HUES6 (cell line): ENCODE results near the gene BAHCC1.

Source experiments
- H3K27ac ChIP-seq: 2 replicates; pipeline ENCODE4 v1.7.0; 2013; ENCODE audit warnings: low read depth, mild to moderate bottlenecking, low read length, inconsistent platforms
- H3K27me3 ChIP-seq: 2 replicates; pipeline ENCODE4 v1.6.1; 2013; ENCODE audit warnings: low read length; ENCODE audit not compliant: control insufficient read depth, insufficient read depth
- H3K36me3 ChIP-seq: 2 replicates; pipeline ENCODE4 v1.6.1; 2013; ENCODE audit warnings: low read length; ENCODE audit not compliant: control insufficient read depth, insufficient read depth
- H3K4me1 ChIP-seq: 2 replicates; pipeline ENCODE4 v1.6.1; 2013; ENCODE audit warnings: low read length; ENCODE audit not compliant: control insufficient read depth, insufficient read depth
- H3K4me3 ChIP-seq: 2 replicates; pipeline ENCODE4 v1.5.1; 2013; ENCODE audit warnings: low read depth, low read length
- H3K9ac ChIP-seq: one replicate; pipeline ENCODE4 v1.6.1; 2013; ENCODE audit warnings: mild to moderate bottlenecking, low read length
- H3K9me3 ChIP-seq: 2 replicates; pipeline ENCODE4 v1.6.1; 2013; ENCODE audit warnings: low read depth, low read length; ENCODE audit not compliant: control insufficient read depth, insufficient read depth

Gene BAHCC1

GRCh38 chr17:81482673-81483072, 87.4 kb downstream of the BAHCC1 start:
- peaks cover 56% of the 10 kb centered on the region for H3K27me3 ChIP-seq
- H3K4me3 ChIP-seq = peak overlapping the region; percentile 78; the same call in 1 of the 2 replicates
- no peak overlapping the region for H3K27ac ChIP-seq
- no peak overlapping the region for H3K9ac ChIP-seq
- H3K36me3 ChIP-seq = no peaks in the 10 kb centered on the region
- peaks cover 17% of the 10 kb centered on the region for H3K4me1 ChIP-seq
- H3K9me3 ChIP-seq = no peaks in the 10 kb centered on the region

GRCh38 chr17:81483085-81483861, 88.0 kb downstream of the BAHCC1 start:
- Histone ChIP-seq H3K9ac (peak overlapping the region; percentile 2), H3K27me3 (peaks cover 56% of the 10 kb centered on the region), H3K4me3 (peak overlapping the region; percentile 78), H3K36me3 (no peaks in the 10 kb centered on the region), H3K4me1 (peaks cover 17% of the 10 kb centered on the region), H3K9me3 (no peaks in the 10 kb centered on the region), H3K27ac (no peak overlapping the region)

GRCh38 chr17:81483862-81484194, 88.6 kb downstream of the BAHCC1 start:
- H3K9me3 ChIP-seq = no peaks in the 10 kb centered on the region
- H3K27ac ChIP-seq = peak overlapping the region; percentile 4; the same call in 1 of the 2 replicates
- no peaks in the 10 kb centered on the region for H3K36me3 ChIP-seq
- H3K9ac ChIP-seq = peak overlapping the region; percentile 46
- peaks cover 22% of the 10 kb centered on the region for H3K4me1 ChIP-seq
- H3K27me3 ChIP-seq = peaks cover 56% of the 10 kb centered on the region
- peak overlapping the region; percentile 78 for H3K4me3 ChIP-seq

GRCh38 chr17:81484195-81484979, 89.1 kb downstream of the BAHCC1 start:
- Histone ChIP-seq H3K27ac (peak overlapping the region; percentile 4; the same call in 1 of the 2 replicates), H3K4me3 (peak overlapping the region; percentile 78), H3K4me1 (peaks cover 26% of the 10 kb centered on the region), H3K27me3 (peaks cover 55% of the 10 kb centered on the region), H3K36me3 (no peaks in the 10 kb centered on the region), H3K9me3 (no peaks in the 10 kb centered on the region), H3K9ac (peak overlapping the region; percentile 46)

GRCh38 chr17:81486199-81486810, 91.0 kb downstream of the BAHCC1 start:
- Histone ChIP-seq H3K9me3 (no peaks in the 10 kb centered on the region), H3K4me1 (peaks cover 43% of the 10 kb centered on the region), H3K27me3 (peaks cover 38% of the 10 kb centered on the region), H3K36me3 (no peaks in the 10 kb centered on the region), H3K4me3 (no peak overlapping the region), H3K9ac (no peak overlapping the region), H3K27ac (no peak overlapping the region)

- Histone ChIP-seq H3K4me1 (peaks cover 47% of the 10 kb centered on the region), H3K4me3 (no peak overlapping the region)
Measured at GRCh38 chr17:81487089-81487486, 91.8 kb downstream of the BAHCC1 start.

GRCh38 chr17:81487487-81488275, 92.4 kb downstream of the BAHCC1 start:
- Histone ChIP-seq H3K4me1 (peaks cover 49% of the 10 kb centered on the region), H3K27ac (peak overlapping the region; percentile 77; the same call in 1 of the 2 replicates), H3K4me3 (peak overlapping the region; percentile 63), H3K27me3 (peaks cover 33% of the 10 kb centered on the region), H3K9me3 (no peaks in the 10 kb centered on the region), H3K9ac (peak overlapping the region; percentile 85), H3K36me3 (no peaks in the 10 kb centered on the region)

More at GRCh38 chr17:81487089-81487486, 91.8 kb downstream of the BAHCC1 start:
- Histone ChIP-seq H3K36me3 (no peaks in the 10 kb centered on the region), H3K9me3 (no peaks in the 10 kb centered on the region), H3K27me3 (peaks cover 36% of the 10 kb centered on the region), H3K27ac (no peak overlapping the region), H3K9ac (no peak overlapping the region)

GRCh38 chr17:81488276-81488860, 93.1 kb downstream of the BAHCC1 start:
- peaks cover 42% of the 10 kb centered on the region for H3K4me1 ChIP-seq
- H3K9ac ChIP-seq = peak overlapping the region; percentile 85
- no peaks in the 10 kb centered on the region for H3K36me3 ChIP-seq
- peak overlapping the region; percentile 77; the same call in 1 of the 2 replicates for H3K27ac ChIP-seq
- no peaks in the 10 kb centered on the region for H3K9me3 ChIP-seq
- peak overlapping the region; percentile 63 for H3K4me3 ChIP-seq
- H3K27me3 ChIP-seq = peaks cover 32% of the 10 kb centered on the region

GRCh38 chr17:81489012-81489997, 94.0 kb downstream of the BAHCC1 start:
- Histone ChIP-seq H3K4me3 (peak overlapping the region; percentile 24; the same call in 1 of the 2 replicates), H3K4me1 (peaks cover 35% of the 10 kb centered on the region), H3K9me3 (no peaks in the 10 kb centered on the region), H3K36me3 (no peaks in the 10 kb centered on the region), H3K9ac (no peak overlapping the region), H3K27ac (no peak overlapping the region), H3K27me3 (peaks cover 25% of the 10 kb centered on the region)
